Lung (tissue), 12 donors: ENCODE data around the gene ZBTB21. TPM values are rescaled to one million over a fixed set of nuclear protein-coding genes. Genes with fewer than 3 reads are reported as not detected.

Experiments used
- ATAC-seq: fragments of 200-7000 bp; cut with Tn5 transposase; one replicate; pipeline ENCODE4 v1.9.1; 2020; ENCODE audit warnings: moderate number of reproducible peaks; ENCODE audit not compliant: insufficient read depth, low FRiP score
- DNase-seq, 3 donors: peaks; one replicate each; pipeline ENCODE4 v3.0.0-alpha.2; 2013 to 2017
- H3K27ac ChIP-seq, 2 donors: one replicate each; pipeline ENCODE4 v1.5.1; 2013; ENCODE audit warnings: mild to moderate bottlenecking in 2 of 2, moderate library complexity in 2 of 2, control low read depth in 1 of 2, inconsistent platforms in 1 of 2, low read depth in 1 of 2, low read length in 1 of 2
- H3K27me3 ChIP-seq, 3 donors: one replicate each; pipeline ENCODE4 v1.5.1; 2013; ENCODE audit warnings: low read length in 2 of 3; ENCODE audit not compliant: control insufficient read depth in 3 of 3, insufficient read depth in 3 of 3
- H3K36me3 ChIP-seq, 4 donors: one replicate each; pipeline ENCODE4 v1.5.1; 2013; ENCODE audit warnings: low read length in 4 of 4, mild to moderate bottlenecking in 1 of 4, moderate library complexity in 1 of 4; ENCODE audit not compliant: control insufficient read depth in 4 of 4, insufficient read depth in 4 of 4
- H3K4me1 ChIP-seq, 5 donors: one replicate each; pipeline ENCODE4 v1.5.1; 2013; ENCODE audit warnings: low read length in 5 of 5, mild to moderate bottlenecking in 2 of 5, moderate library complexity in 1 of 5; ENCODE audit not compliant: control insufficient read depth in 5 of 5, insufficient read depth in 5 of 5
- H3K4me3 ChIP-seq: one replicate; pipeline ENCODE4 v1.5.1; 2013; ENCODE audit warnings: mild to moderate bottlenecking, control low read depth, moderate library complexity
- H3K9ac ChIP-seq, 2 donors: one replicate each; pipeline ENCODE4 v1.5.1; 2013; ENCODE audit warnings: low read length in 2 of 2, control low read depth in 1 of 2; ENCODE audit not compliant: insufficient read depth in 1 of 2
- H3K9me3 ChIP-seq, 4 donors: one replicate each; pipeline ENCODE4 v1.5.1; 2013; ENCODE audit warnings: low read length in 3 of 4, mild to moderate bottlenecking in 1 of 4, moderate library complexity in 1 of 4; ENCODE audit not compliant: control insufficient read depth in 4 of 4, insufficient read depth in 3 of 4
- CTCF ChIP-seq: IDR thresholded peaks from 2 replicates; pipeline ENCODE4 v1.5.1; 2012; ENCODE audit warnings: mild to moderate bottlenecking; ENCODE audit errors: control extremely low read depth, extremely low read depth
- WGBS, 2 donors: extraction: QIAGEN DNeasy Blood & Tissue Kit; methylation state at CpG; one replicate each; pipeline ENCODE4 v1.1.7; 2013; 5-methylcytosine and 5-hydroxymethylcytosine counted together
- polyA plus RNA-seq, 2 donors: library from polyadenylated mRNA; stranded (reverse); fragments of 200-250 nt; gene quantifications; one replicate each; pipeline ENCODE4 v1.2.1, GENCODE V29; 2013
- total RNA-seq, 2 donors: library from RNA; depleted of rRNA in 1 of 2; stranded (reverse); fragments of >200 nt in 1 of 2; gene quantifications; one replicate each; pipeline ENCODE4 v1.2.1, GENCODE V29; 2014 to 2021
- donor health status: control.
- donor health status: control.
- donor health status: Bipolar disorder and iron deficiency.
- donor health status: healthy.
- donor health status: DM: yes; HTN: yes; CAD: no.

Gene ZBTB21
- total and polyA plus RNA-seq, 4 donors, result 3.2 to 15.4 (median 7.5) TPM

GRCh38 chr21:42017022-42017421, 6.9 kb upstream of the ZBTB21 start:
- H3K4me1 ChIP-seq, result peaks cover 0 to 2% (median 0%) of the 10 kb centered on the region in 5 donors
- no peaks in the 10 kb centered on the region for H3K36me3 ChIP-seq
- no peak overlapping the region for H3K4me3 ChIP-seq
- DNase-seq, result no peak
- no peak for TF ChIP-seq CTCF
- H3K27me3 ChIP-seq, result peaks cover 0 to 4% (median 0%) of the 10 kb centered on the region in 3 donors
- no peak overlapping the region for H3K9ac ChIP-seq
- no peak for ATAC-seq
- no peak overlapping the region for H3K27ac ChIP-seq
- WGBS, 2 donors, result 90 to 94% methylated on average over 2 of the region's 2 CpGs
- peaks cover 0 to 5% (median 0%) of the 10 kb centered on the region in 4 donors for H3K9me3 ChIP-seq

GRCh38 chr21:42016364-42016985, 6.3 kb upstream of the ZBTB21 start:
- Histone ChIP-seq H3K9me3 (peaks cover 0 to 5% (median 0%) of the 10 kb centered on the region in 4 donors), H3K4me3 (no peak overlapping the region), H3K27me3 (peaks cover 0 to 4% (median 0%) of the 10 kb centered on the region in 3 donors), H3K9ac (no peak overlapping the region), H3K27ac (no peak overlapping the region), H3K4me1 (peaks cover 0 to 2% (median 0%) of the 10 kb centered on the region in 5 donors), H3K36me3 (no peaks in the 10 kb centered on the region)
- ATAC-seq (no peak), DNase-seq (no peak)
- no peak for TF ChIP-seq CTCF
- WGBS, 2 donors, result 88 to 94% methylated on average over 19 of the region's 19 CpGs

- no peaks in the 10 kb centered on the region for H3K27me3 ChIP-seq
- H3K9me3 ChIP-seq, result peaks cover 0 to 5% (median 0%) of the 10 kb centered on the region in 4 donors
- peaks cover 0 to 3% (median 2%) of the 10 kb centered on the region in 5 donors for H3K4me1 ChIP-seq
- no peak for DNase-seq
- H3K9ac ChIP-seq, result no peak overlapping the region
- no peak for TF ChIP-seq CTCF
- H3K27ac ChIP-seq, result no peak overlapping the region
- 91 to 95% methylated on average over 7 of the region's 7 CpGs for WGBS, 2 donors
- ATAC-seq, result no peak
- no peaks in the 10 kb centered on the region for H3K36me3 ChIP-seq
- no peak overlapping the region for H3K4me3 ChIP-seq
These were observed 3.8 kb upstream of the ZBTB21 start for GRCh38 chr21:42013931-42014330.
